Endodermal cell (in vitro differentiated cells): ENCODE data around the gene SLC9A8. TPM values are rescaled to one million over a fixed set of nuclear protein-coding genes. Genes with fewer than 3 reads are reported as not detected.

ENCODE experiments used
- DNase-seq: peaks from one replicate; pipeline ENCODE4 v3.0.0-alpha.2; 2017
- H3K27ac ChIP-seq: 2 replicates; pipeline ENCODE4 v1.5.1; 2013; ENCODE audit warnings: mild to moderate bottlenecking, low read depth, low read length, moderate library complexity
- H3K27me3 ChIP-seq: 2 replicates; pipeline ENCODE4 v1.6.1; 2013; ENCODE audit warnings: mild to moderate bottlenecking, low read length, moderate library complexity; ENCODE audit not compliant: insufficient read depth, control insufficient read depth, poor library complexity, severe bottlenecking
- H3K36me3 ChIP-seq: 2 replicates; pipeline ENCODE4 v1.7.0; 2013; ENCODE audit warnings: mild to moderate bottlenecking, low read length, moderate library complexity; ENCODE audit not compliant: control insufficient read depth, insufficient read depth
- H3K4me1 ChIP-seq: one replicate; pipeline ENCODE4 v1.7.0; 2013; ENCODE audit warnings: low read length; ENCODE audit not compliant: control insufficient read depth, insufficient read depth
- H3K4me3 ChIP-seq: 2 replicates; pipeline ENCODE4 v1.5.1; 2013; ENCODE audit warnings: mild to moderate bottlenecking, low read length, moderate library complexity
- H3K9ac ChIP-seq: 2 replicates; pipeline ENCODE4 v1.6.1; 2013; ENCODE audit warnings: mild to moderate bottlenecking, low read length, moderate library complexity; ENCODE audit not compliant: poor library complexity, severe bottlenecking; ENCODE audit errors: extremely low read depth
- H3K9me3 ChIP-seq: 2 replicates; pipeline ENCODE4 v1.6.1; 2013; ENCODE audit warnings: mild to moderate bottlenecking, low read length, moderate library complexity; ENCODE audit not compliant: control insufficient read depth
- H3K27ac Mint-ChIP-seq: 2 replicates; pipeline ENCODE4 v1.8.0; 2020; ENCODE audit warnings: mixed read lengths
- H3K27me3 Mint-ChIP-seq: 2 replicates; pipeline ENCODE4 v1.8.0; 2021; ENCODE audit warnings: mild to moderate bottlenecking, mixed read lengths; ENCODE audit not compliant: insufficient read depth
- H3K36me3 Mint-ChIP-seq: 2 replicates; pipeline ENCODE4 v1.8.0; 2020; ENCODE audit warnings: low read depth, mixed read lengths
- H3K4me1 Mint-ChIP-seq: 2 replicates; pipeline ENCODE4 v1.8.0; 2020; ENCODE audit warnings: mixed read lengths
- H3K4me3 Mint-ChIP-seq: 2 replicates; pipeline ENCODE4 v1.8.0; 2020; ENCODE audit warnings: mild to moderate bottlenecking, moderate library complexity, mixed read lengths
- H3K9me3 Mint-ChIP-seq: 2 replicates; pipeline ENCODE4 v1.8.0; 2020; ENCODE audit warnings: mild to moderate bottlenecking, mixed read lengths
- WGBS, 2 experiments: methylation state at CpG; one replicate each; pipeline versions ENCODE4 v1.1.5 to v1.1.7; 2013; ENCODE audit warnings: missing lambda C conversion rate in 2 of 2, mixed read lengths in 1 of 2; ENCODE audit not compliant: insufficient coverage in 1 of 2, insufficient read length in 1 of 2; 5-methylcytosine and 5-hydroxymethylcytosine counted together
- total RNA-seq, 2 donors: library from RNA; stranded (reverse); fragmentation: NEBNext Ultra II Directional in 1 of 2; extraction: Animal tissue kit (Norgen Biotek cat#: 25700) in 1 of 2; gene quantifications; 2 replicates in 1 of 2; 3 replicates in 1 of 2; pipeline ENCODE4 v1.2.1, GENCODE V29; 2021
- TF ChIP-seq, protein P1 (sequence below): fragments of 200-600 bp; sonication (generic); conservative IDR thresholded peaks from 2 replicates; pipeline ENCODE4 v1.5.0; 2021; ENCODE audit warnings: antibody characterized with exemption, mild to moderate bottlenecking

SLC9A8 gene
- total RNA-seq, 2 donors from 2014 or later = 8.6 to 10.3 TPM

DNA sequence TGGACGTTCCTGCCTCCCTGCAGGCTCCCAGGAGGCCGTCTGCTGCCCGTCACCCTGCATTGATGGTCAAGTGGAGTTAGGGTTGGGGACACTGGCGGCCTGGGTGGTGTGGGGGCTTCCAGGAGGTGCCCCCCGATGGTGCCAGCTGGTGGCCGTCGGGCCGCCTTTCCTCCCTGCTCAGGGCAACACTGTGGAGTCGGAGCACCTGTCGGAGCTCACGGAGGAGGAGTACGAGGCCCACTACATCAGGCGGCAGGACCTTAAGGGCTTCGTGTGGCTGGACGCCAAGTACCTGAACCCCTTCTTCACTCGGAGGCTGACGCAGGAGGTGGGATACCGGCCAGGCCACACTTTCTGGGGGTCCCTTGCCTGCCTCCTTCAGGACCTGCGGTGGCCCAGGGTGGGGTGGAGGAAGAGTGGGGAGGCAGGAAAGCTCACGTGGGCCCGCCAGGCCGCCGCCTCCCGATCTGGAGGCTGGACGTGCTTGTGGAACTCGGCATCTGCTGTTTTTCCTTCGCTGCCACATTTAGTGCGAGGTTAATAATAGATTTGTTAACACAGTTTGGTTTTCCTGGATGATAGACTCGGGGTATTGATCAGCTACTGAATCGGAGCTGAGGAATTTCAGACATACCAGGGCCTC, 74.1 kb downstream of the SLC9A8 start:
- Mint-ChIP-seq H3K27me3 (peaks cover 1% of the 10 kb centered on the region), H3K9me3 (no peaks in the 10 kb centered on the region), H3K36me3 (peaks cover 11% of the 10 kb centered on the region), H3K27ac (no peak overlapping the region), H3K4me1 (peaks cover 24% of the 10 kb centered on the region), H3K4me3 (no peak overlapping the region)
- Histone ChIP-seq H3K4me1 (peaks cover 11% of the 10 kb centered on the region), H3K9me3 (no peaks in the 10 kb centered on the region), H3K36me3 (peaks cover 18% of the 10 kb centered on the region), H3K27ac (peak overlapping the region; percentile 76), H3K27me3 (no peaks in the 10 kb centered on the region), H3K9ac (no peak overlapping the region), H3K4me3 (no peak overlapping the region)
- DNase-seq = no peak
- TF ChIP-seq, protein P1, sequence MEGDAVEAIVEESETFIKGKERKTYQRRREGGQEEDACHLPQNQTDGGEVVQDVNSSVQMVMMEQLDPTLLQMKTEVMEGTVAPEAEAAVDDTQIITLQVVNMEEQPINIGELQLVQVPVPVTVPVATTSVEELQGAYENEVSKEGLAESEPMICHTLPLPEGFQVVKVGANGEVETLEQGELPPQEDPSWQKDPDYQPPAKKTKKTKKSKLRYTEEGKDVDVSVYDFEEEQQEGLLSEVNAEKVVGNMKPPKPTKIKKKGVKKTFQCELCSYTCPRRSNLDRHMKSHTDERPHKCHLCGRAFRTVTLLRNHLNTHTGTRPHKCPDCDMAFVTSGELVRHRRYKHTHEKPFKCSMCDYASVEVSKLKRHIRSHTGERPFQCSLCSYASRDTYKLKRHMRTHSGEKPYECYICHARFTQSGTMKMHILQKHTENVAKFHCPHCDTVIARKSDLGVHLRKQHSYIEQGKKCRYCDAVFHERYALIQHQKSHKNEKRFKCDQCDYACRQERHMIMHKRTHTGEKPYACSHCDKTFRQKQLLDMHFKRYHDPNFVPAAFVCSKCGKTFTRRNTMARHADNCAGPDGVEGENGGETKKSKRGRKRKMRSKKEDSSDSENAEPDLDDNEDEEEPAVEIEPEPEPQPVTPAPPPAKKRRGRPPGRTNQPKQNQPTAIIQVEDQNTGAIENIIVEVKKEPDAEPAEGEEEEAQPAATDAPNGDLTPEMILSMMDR = no peak
- 94 to 95% methylated on average over 18 to 30 of the region's 30 CpGs for WGBS, 2 experiments

DNA sequence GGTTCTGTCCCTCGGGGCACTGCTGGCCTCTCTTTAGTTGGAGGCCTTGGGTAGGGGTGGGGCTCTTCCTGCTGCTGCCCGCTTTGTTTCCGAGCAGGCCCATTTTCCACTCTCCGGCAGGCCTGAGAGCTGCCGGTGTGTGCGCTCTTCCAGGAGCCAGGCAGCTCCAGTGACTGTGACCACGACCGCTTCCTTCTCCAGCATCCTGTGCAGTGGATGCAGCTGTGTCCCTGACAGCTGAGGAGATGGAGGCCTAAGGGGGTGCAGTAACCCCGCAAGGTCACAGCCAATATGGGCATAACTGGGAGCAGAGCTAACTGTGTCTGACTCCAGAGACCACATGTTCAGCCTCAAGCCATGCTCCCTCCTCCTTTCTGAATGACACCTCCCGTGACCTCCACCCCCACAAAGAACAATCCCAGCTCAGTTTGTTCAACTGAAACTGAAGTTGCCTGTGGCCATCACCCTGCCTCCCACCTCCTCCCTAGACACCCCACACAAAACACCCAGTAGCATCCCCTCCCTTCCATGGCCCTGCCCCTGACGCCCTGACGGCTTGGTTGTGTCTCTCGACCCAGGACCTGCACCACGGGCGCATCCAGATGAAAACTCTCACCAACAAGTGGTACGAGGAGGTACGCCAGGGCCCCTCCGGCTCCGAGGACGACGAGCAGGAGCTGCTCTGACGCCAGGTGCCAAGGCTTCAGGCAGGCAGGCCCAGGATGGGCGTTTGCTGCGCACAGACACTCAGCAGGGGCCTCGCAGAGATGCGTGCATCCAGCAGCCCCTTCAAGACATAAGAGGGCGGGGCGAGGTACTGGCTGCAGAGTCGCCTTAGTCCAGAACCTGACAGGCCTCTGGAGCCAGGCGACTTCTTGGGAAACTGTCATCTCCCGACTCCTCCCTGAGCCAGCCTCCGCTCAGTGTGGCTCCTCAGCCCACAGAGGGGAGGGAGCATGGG, 74.9 kb downstream of the SLC9A8 start:
- peaks cover 18% of the 10 kb centered on the region for H3K36me3 ChIP-seq
- H3K4me1 ChIP-seq = peaks cover 15% of the 10 kb centered on the region
- H3K27me3 ChIP-seq = no peaks in the 10 kb centered on the region
- Mint-ChIP-seq H3K27me3 (peaks cover 1% of the 10 kb centered on the region), H3K9me3 (no peaks in the 10 kb centered on the region), H3K4me1 (peaks cover 26% of the 10 kb centered on the region), H3K4me3 (no peak overlapping the region), H3K36me3 (peaks cover 11% of the 10 kb centered on the region), H3K27ac (no peak overlapping the region)
- peak overlapping the region; percentile 76 for H3K27ac ChIP-seq
- no peak overlapping the region for H3K4me3 ChIP-seq
- no peak for DNase-seq
- TF ChIP-seq, protein P1 = no peak
- WGBS, 2 experiments = 91 to 93% methylated on average over 20 to 32 of the region's 32 CpGs
- no peak overlapping the region for H3K9ac ChIP-seq
- H3K9me3 ChIP-seq = no peaks in the 10 kb centered on the region

DNA sequence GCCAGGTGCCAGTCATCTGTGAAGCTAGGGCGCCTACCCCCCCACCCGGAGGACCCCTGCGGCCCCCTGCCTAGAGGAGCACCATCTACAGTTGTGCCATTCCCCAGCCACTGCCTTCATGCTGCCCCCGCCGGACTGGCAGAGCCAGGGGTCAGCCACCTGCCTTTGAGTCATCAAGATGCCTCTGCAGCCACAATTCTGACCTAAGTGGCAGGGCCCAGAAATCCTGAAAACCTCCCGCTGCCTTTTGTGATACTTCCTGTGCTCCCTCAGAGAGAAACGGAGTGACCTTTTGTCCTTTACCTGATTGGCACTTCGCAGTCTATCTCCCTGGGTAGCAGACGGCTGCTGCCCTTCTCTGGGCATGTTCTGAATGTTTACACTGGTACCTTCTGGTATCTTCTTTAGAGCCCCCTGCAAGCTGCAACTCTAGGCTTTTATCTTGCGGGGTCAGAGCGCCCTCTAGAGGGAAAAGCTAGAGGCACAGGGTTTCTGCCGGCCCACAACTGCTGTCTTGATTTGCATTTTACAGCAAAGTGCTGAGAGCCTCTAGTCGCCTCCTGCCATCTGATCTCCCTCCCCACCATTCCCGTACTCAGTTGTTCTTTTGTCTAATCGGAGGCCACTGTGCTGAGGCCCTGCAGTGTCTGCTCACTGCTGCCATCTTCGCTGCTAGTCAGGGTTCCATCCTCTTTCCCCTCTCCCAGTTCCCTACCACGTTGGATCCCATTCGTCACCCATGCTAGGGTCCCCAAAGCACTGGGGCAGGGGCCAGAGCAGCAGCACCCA, 75.8 kb downstream of the SLC9A8 start:
- H3K27ac ChIP-seq = peak overlapping the region; percentile 64
- 35 to 50% methylated on average over 11 to 18 of the region's 18 CpGs for WGBS, 2 experiments
- H3K27me3 Mint-ChIP-seq = peaks cover 1% of the 10 kb centered on the region
- H3K36me3 ChIP-seq = peaks cover 17% of the 10 kb centered on the region
- H3K4me3 Mint-ChIP-seq = no peak overlapping the region
- H3K27me3 ChIP-seq = no peaks in the 10 kb centered on the region
- H3K36me3 Mint-ChIP-seq = peaks cover 11% of the 10 kb centered on the region
- DNase-seq = peak; percentile 96
- H3K27ac Mint-ChIP-seq = no peak overlapping the region
- H3K9ac ChIP-seq = no peak overlapping the region
- H3K9me3 ChIP-seq = no peaks in the 10 kb centered on the region
- TF ChIP-seq, protein P1 = peak; percentile 96
- peaks cover 16% of the 10 kb centered on the region for H3K4me1 ChIP-seq
- peaks cover 29% of the 10 kb centered on the region for H3K4me1 Mint-ChIP-seq
- H3K4me3 ChIP-seq = no peak overlapping the region
- no peaks in the 10 kb centered on the region for H3K9me3 Mint-ChIP-seq
